GM23338 (cell line): ENCODE measurements around the gene CUX1. TPM values are rescaled to one million over a fixed set of nuclear protein-coding genes. Genes with fewer than 3 reads are reported as not detected.

Experiments
- ATAC-seq: fragments of 200-7000 bp; cut with Tn5 transposase; 3 replicates; pipeline ENCODE4 v1.9.1; 2020
- DNase-seq: peaks from one replicate; pipeline ENCODE4 v3.0.0-alpha.2; 2015; ENCODE audit warnings: low spot score
- H2AFZ ChIP-seq: fragments of 200-600 bp; sonication (generic); 2 replicates; pipeline ENCODE4 v1.8.0; 2016; ENCODE audit warnings: antibody characterized with exemption, mild to moderate bottlenecking, moderate library complexity
- H3F3A ChIP-seq: fragments of 200-600 bp; sonication (generic); replicated peaks from 2 replicates; pipeline ENCODE4 v1.8.0; 2017; ENCODE audit warnings: antibody characterized with exemption, mixed run types, low read depth
- H3K27ac ChIP-seq: fragments of 200-600 bp; sonication (generic); 2 replicates; pipeline ENCODE4 v1.6.1; 2016; ENCODE audit warnings: low read depth
- H3K27me3 ChIP-seq: fragments of 200-600 bp; sonication (generic); 2 replicates; pipeline ENCODE4 v1.8.0; 2016; ENCODE audit warnings: mild to moderate bottlenecking, mixed run types, moderate library complexity; ENCODE audit not compliant: insufficient read depth
- H3K36me3 ChIP-seq: fragments of 200-600 bp; sonication (generic); 2 replicates; pipeline ENCODE4 v1.8.0; 2016; ENCODE audit warnings: mild to moderate bottlenecking; ENCODE audit not compliant: insufficient read depth
- H3K4me1 ChIP-seq: fragments of 200-600 bp; sonication (generic); 2 replicates; pipeline ENCODE4 v1.8.0; 2016; ENCODE audit warnings: mild to moderate bottlenecking, moderate library complexity; ENCODE audit not compliant: insufficient read depth
- H3K4me2 ChIP-seq: fragments of 200-600 bp; sonication (generic); 2 replicates; pipeline ENCODE4 v1.7.1; 2017; ENCODE audit warnings: mixed run types
- H3K4me3 ChIP-seq: fragments of 200-600 bp; sonication (generic); 2 replicates; pipeline ENCODE4 v1.6.1; 2016; ENCODE audit warnings: mixed run types
- H3K79me2 ChIP-seq: fragments of 200-600 bp; sonication (generic); replicated peaks from 2 replicates; pipeline ENCODE4 v1.8.0; 2017; ENCODE audit warnings: mild to moderate bottlenecking; ENCODE audit not compliant: insufficient read depth
- H3K9me2 ChIP-seq: fragments of 200-600 bp; sonication (generic); 2 replicates; pipeline ENCODE4 v1.8.0; 2017; ENCODE audit not compliant: insufficient read depth
- H4K20me1 ChIP-seq: fragments of 200-600 bp; sonication (generic); replicated peaks from 2 replicates; pipeline ENCODE4 v1.8.0; 2017; ENCODE audit warnings: mild to moderate bottlenecking; ENCODE audit not compliant: insufficient read depth
- H3K27ac Mint-ChIP-seq: 2 replicates; pipeline ENCODE4 v1.8.0; 2020; ENCODE audit warnings: inconsistent platforms, mild to moderate bottlenecking, moderate library complexity, mixed read lengths
- H3K27me3 Mint-ChIP-seq: 3 replicates; pipeline ENCODE4 v1.8.0; 2022; ENCODE audit warnings: low read depth, mild to moderate bottlenecking, moderate library complexity, mixed read lengths, inconsistent platforms; ENCODE audit not compliant: insufficient read depth, poor library complexity
- H3K36me3 Mint-ChIP-seq: 3 replicates; pipeline ENCODE4 v1.8.0; 2021; ENCODE audit warnings: low read depth, mild to moderate bottlenecking, inconsistent platforms, moderate library complexity, mixed read lengths
- H3K4me1 Mint-ChIP-seq: 3 replicates; pipeline ENCODE4 v1.8.0; 2020; ENCODE audit warnings: mild to moderate bottlenecking, inconsistent platforms, mixed read lengths
- H3K4me3 Mint-ChIP-seq: 3 replicates; pipeline ENCODE4 v1.8.0; 2021; ENCODE audit warnings: moderate library complexity, mild to moderate bottlenecking, inconsistent platforms, mixed read lengths
- H3K9me3 Mint-ChIP-seq: 3 replicates; pipeline ENCODE4 v1.8.0; 2020; ENCODE audit warnings: moderate library complexity, mild to moderate bottlenecking, inconsistent platforms, mixed read lengths
- CREB1 ChIP-seq: fragments of 250-450 bp; sonication (Bioruptor Pico); IDR thresholded peaks from 2 replicates; pipeline ENCODE4 v1.5.0; 2020; ENCODE audit warnings: low read depth, mild to moderate bottlenecking, moderate library complexity
- CTCF ChIP-seq, 2 experiments: fragments of 200-600 bp in 1 of 2; sonication (generic) in 1 of 2; conservative IDR thresholded peaks; 2 replicates each; pipeline versions ENCODE4 v1.5.1 to v1.6.1; 2016 to 2017; ENCODE audit warnings: antibody characterized with exemption in 2 of 2, low read depth in 2 of 2, mild to moderate bottlenecking in 2 of 2, moderate library complexity in 1 of 2
- ETS1 ChIP-seq: IDR thresholded peaks from 2 replicates; pipeline ENCODE4 v1.6.1; 2016; ENCODE audit warnings: antibody characterized with exemption
- EZH2 ChIP-seq: fragments of 200-600 bp; sonication (generic); IDR thresholded peaks from one replicate; pipeline ENCODE4 v1.8.0; 2017; ENCODE audit warnings: antibody characterized with exemption, mild to moderate bottlenecking, low read depth; ENCODE audit not compliant: unreplicated experiment
- EZH2phosphoT487 ChIP-seq: fragments of 200-600 bp; sonication (generic); IDR thresholded peaks from one replicate; pipeline ENCODE4 v1.8.1; 2018; ENCODE audit warnings: antibody characterized with exemption; ENCODE audit not compliant: unreplicated experiment
- JUNB ChIP-seq: IDR thresholded peaks from one replicate; pipeline ENCODE4 v1.6.1; 2016; ENCODE audit warnings: antibody characterized with exemption; ENCODE audit not compliant: unreplicated experiment
- NANOG ChIP-seq: IDR thresholded peaks from 2 replicates; pipeline ENCODE4 v1.6.1; 2016; ENCODE audit warnings: antibody characterized with exemption, borderline replicate concordance
- POLR2AphosphoS5 ChIP-seq: IDR thresholded peaks from 2 replicates; pipeline ENCODE4 v1.6.1; 2016; ENCODE audit warnings: antibody characterized with exemption, low read depth
- REST ChIP-seq: IDR thresholded peaks from one replicate; pipeline ENCODE4 v1.6.1; 2018; ENCODE audit warnings: antibody characterized with exemption; ENCODE audit not compliant: unreplicated experiment
- STAT1 ChIP-seq: IDR thresholded peaks from one replicate; pipeline ENCODE4 v1.6.1; 2016; ENCODE audit warnings: antibody characterized with exemption; ENCODE audit not compliant: unreplicated experiment
- ZNF114 ChIP-seq: fragments of 250-450 bp; sonication (Bioruptor Pico); IDR thresholded peaks from 2 replicates; pipeline ENCODE4 v1.5.0; 2020; ENCODE audit warnings: mild to moderate bottlenecking, moderate library complexity
- ZNF331 ChIP-seq: fragments of 250-450 bp; sonication (Bioruptor Pico); IDR thresholded peaks from 2 replicates; pipeline ENCODE4 v1.5.0; 2020; ENCODE audit warnings: low read depth, mild to moderate bottlenecking, moderate library complexity
- ZNF462 ChIP-seq: fragments of 250-450 bp; sonication (Bioruptor Pico); IDR thresholded peaks from 2 replicates; pipeline ENCODE4 v1.5.0; 2020; ENCODE audit warnings: mild to moderate bottlenecking, moderate library complexity
- polyA plus RNA-seq: library from polyadenylated mRNA; unstranded; fragments of >200 nt; fragmentation: Nextera tagmentation; extraction: Ambion mirVana; gene quantifications from 2 replicates; pipeline ENCODE4 v1.2.1, GENCODE V29; 2016
- total RNA-seq: library from RNA; depleted of rRNA; stranded (reverse); fragments of >200 nt; shearing (Covaris generic); gene quantifications from 2 replicates; pipeline ENCODE4 v1.2.3, GENCODE V29; 2014

CUX1 gene
- total and polyA plus RNA-seq, 2 experiments from 2014 or later = 49.9 to 64.0 TPM

GRCh38 chr7:102138676-102139075, 321.2 kb downstream of the CUX1 start:
- Mint-ChIP-seq H3K36me3 (peaks cover 10% of the 10 kb centered on the region; the same call in 1 of the 3 replicates), H3K9me3 (no peaks in the 10 kb centered on the region), H3K4me3 (no peak overlapping the region), H3K27ac (no peak overlapping the region), H3K4me1 (no peaks in the 10 kb centered on the region), H3K27me3 (peaks cover 3% of the 10 kb centered on the region)
- ATAC-seq (no peak), DNase-seq (no peak)
- Histone ChIP-seq H3K36me3 (no peaks in the 10 kb centered on the region), H3F3A (no peaks in the 10 kb centered on the region), H3K27me3 (no peaks in the 10 kb centered on the region), H4K20me1 (peaks cover 3% of the 10 kb centered on the region; the same call in 1 of the 2 replicates), H3K4me1 (no peaks in the 10 kb centered on the region), H2AFZ (no peak overlapping the region), H3K79me2 (no peaks in the 10 kb centered on the region), H3K9me2 (no peaks in the 10 kb centered on the region), H3K4me3 (no peak overlapping the region), H3K4me2 (no peak overlapping the region), H3K27ac (no peak overlapping the region)
- TF ChIP-seq EZH2 = no peak
- TF ChIP-seq STAT1 = no peak
- TF ChIP-seq ZNF462 (CRISPR knock-in tag) = no peak
- TF ChIP-seq JUNB = no peak
- no peak for TF ChIP-seq ZNF331 (CRISPR knock-in tag)
- TF ChIP-seq ZNF114 (CRISPR knock-in tag) = no peak
- no peak for TF ChIP-seq CTCF (conservative IDR thresholded peaks at IDR 0.05; ENCODE audit: low read depth in 2 of 2)
- no peak for TF ChIP-seq EZH2phosphoT487
- TF ChIP-seq REST = no peak
- TF ChIP-seq CREB1 (CRISPR knock-in tag) = no peak
- TF ChIP-seq ETS1 = no peak
- TF ChIP-seq POLR2AphosphoS5 = no peak
- no peak for TF ChIP-seq NANOG
